ENCODE data around the gene LAMTOR4.

DNA sequence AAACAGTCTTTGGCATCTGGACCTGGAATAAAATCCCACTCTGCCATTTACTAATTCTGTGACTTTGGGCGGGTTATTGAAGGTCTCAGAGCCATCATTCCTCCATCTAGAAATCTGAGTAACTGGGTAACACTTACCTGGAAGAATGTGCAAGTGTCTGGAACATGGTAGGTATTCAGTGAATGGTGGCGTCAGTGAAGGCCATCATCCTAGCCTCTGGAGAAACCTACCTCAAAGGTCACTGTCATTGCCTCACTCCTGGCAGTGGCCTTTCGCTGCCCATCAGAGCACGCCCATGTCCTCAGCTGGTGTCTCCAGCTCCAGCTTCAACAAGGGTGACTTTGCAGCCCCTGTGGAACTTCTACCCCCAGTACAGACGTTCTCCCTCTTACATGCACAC, 15.2 kb downstream of the LAMTOR4 start:
- TF ChIP-seq CTCF (IDR thresholded peaks at IDR 0.05) (no peak), POLR2A (IDR thresholded peaks at IDR 0.05) (no peak)
